Measurements from ENCODE around the gene NPAS3. TPM values are rescaled to one million over a fixed set of nuclear protein-coding genes. Genes with fewer than 3 reads are reported as not detected.
A peak's percentile ranks its signal among the peaks of the same experiment; 100 is the strongest.

NPAS3 gene
- total and polyA plus RNA-seq, 2 of the 13 experiments (the other 11 are each of a cell fraction or from before 2014, with no cell fraction given), result not detected

DNA sequence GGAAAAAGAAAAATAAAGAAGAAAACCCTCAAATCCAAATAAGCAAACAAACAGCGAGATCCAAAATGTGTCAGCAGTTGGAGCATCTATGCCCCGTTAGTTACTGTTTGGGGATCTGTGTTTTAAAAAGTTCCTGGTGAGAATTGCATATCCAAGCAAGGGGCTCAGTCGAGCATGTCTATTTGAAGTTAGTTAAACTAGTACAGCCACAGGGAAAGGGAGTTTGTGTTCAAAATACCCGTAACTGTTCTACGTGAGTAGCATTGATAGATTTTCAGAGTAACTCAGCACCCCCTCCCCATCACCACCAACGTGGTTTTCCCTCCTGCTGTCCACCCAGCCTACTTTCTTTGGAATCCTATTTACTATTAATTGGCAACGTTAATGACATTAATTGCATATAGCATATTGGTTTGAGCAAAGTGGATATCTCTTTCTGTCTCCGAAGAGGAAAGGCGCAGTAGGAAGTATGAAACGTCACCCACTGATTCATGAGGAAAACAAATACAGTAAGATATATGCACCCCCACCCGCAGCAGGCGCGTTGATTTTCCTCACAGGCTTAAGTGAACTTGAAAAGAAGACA is 1.5 kb downstream of the NPAS3 start:
- ChIA-PET POLR2A (no interaction called here), CTCF (ENCODE audit: low intra/inter-chr PET ratio, low total read pairs) (no interaction called here)
- no peak for DNase-seq (ENCODE audit: low spot score)
- intact Hi-C loops (cut with micrococcal nuclease; ENCODE audit: unreplicated experiment) (no loop called here), in situ Hi-C loops (cut with HindIII; ENCODE audit: extremely low pct_ligation_motif_present, low pct_unique_long_range_greater_than_20kb) (no loop called here)
- Histone ChIP-seq H4K20me1 (ENCODE audit: insufficient read depth, low read length) (no peaks in the 10 kb centered on the region; the same call in 1 of the 2 replicates), H3K36me3 (replicated peaks in 1 of 2; ENCODE audit: control insufficient read depth in 1 of 2, insufficient read depth in 2 of 2, low read length in 2 of 2) (no peaks in the 10 kb centered on the region), H2AFZ (ENCODE audit: low read length) (no peak overlapping the region), H3K4me1 (ENCODE audit: insufficient read depth, low read length) (no peaks in the 10 kb centered on the region), H3K27me3 (ENCODE audit: control insufficient read depth in 1 of 2, insufficient read depth in 2 of 2, low read length in 2 of 2) (peaks cover 9 to 56% of the 10 kb centered on the region in 2 experiments), H3K79me2 (ENCODE audit: insufficient read depth, low read length) (no peaks in the 10 kb centered on the region), H3K9ac (ENCODE audit: insufficient read depth, low read depth, low read length) (no peak overlapping the region), H3K27ac (ENCODE audit: extremely low read length, insufficient read depth, low read length) (no peak overlapping the region), H3K4me2 (ENCODE audit: low read depth, low read length) (peak overlapping the region; percentile 63), H3K9me3 (ENCODE audit: low read length) (no peaks in the 10 kb centered on the region), H3K4me3 (replicated peaks in 1 of 3; ENCODE audit: insufficient read depth in 1 of 3, low read depth in 2 of 3, low read length in 3 of 3) (peak overlapping the region in 1 of 3 experiments; percentile 60; a peak in 2 of 6 replicates)
- no peak for FAIRE-seq
- no peak for ATAC-seq
- BruUV-seq (replicated peaks), result no TSS peak
- WGBS (ENCODE audit: low lambda C conversion rate), result 42% methylated on average over 13 of the region's 13 CpGs
- TF ChIP-seq SOX13 (IDR thresholded peaks at IDR 0.05) (no peak), SOX13 (CRISPR knock-in tag; conservative IDR thresholded peaks at IDR 0.05 in 1 of 2, IDR thresholded peaks at IDR 0.05 in 1 of 2) (0 out of 4 replicates have a peak, but pooled peaks of 1 of the 2 experiments have one; percentile 0), EZH2 (conservative IDR thresholded peaks at IDR 0.05; ENCODE audit: low read depth, low read length) (peak; percentile 95), ZSCAN25 (CRISPR knock-in tag; IDR thresholded peaks at IDR 0.05) (0 out of 2 replicates have a peak, but pooled peaks have one; percentile 19)
- TF ChIP-seq, protein P1, sequence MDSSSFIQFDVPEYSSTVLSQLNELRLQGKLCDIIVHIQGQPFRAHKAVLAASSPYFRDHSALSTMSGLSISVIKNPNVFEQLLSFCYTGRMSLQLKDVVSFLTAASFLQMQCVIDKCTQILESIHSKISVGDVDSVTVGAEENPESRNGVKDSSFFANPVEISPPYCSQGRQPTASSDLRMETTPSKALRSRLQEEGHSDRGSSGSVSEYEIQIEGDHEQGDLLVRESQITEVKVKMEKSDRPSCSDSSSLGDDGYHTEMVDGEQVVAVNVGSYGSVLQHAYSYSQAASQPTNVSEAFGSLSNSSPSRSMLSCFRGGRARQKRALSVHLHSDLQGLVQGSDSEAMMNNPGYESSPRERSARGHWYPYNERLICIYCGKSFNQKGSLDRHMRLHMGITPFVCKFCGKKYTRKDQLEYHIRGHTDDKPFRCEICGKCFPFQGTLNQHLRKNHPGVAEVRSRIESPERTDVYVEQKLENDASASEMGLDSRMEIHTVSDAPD (CRISPR knock-in tag; IDR thresholded peaks at IDR 0.05), result no peak

Measured in HepG2 (cell line).